Type B pancreatic cell (in vitro differentiated cells): ENCODE data around the gene MAP2K5. TPM values are rescaled to one million over a fixed set of nuclear protein-coding genes. Genes with fewer than 3 reads are reported as not detected.

Experiments used
- DNase-seq: peaks from one replicate; pipeline ENCODE4 v3.0.0; 2021; ENCODE audit warnings: mixed read lengths; ENCODE audit not compliant: unreplicated experiment; ENCODE audit errors: extremely low spot score
- H3K27ac Mint-ChIP-seq: 2 replicates; pipeline ENCODE4 v1.8.0; 2021; ENCODE audit warnings: mild to moderate bottlenecking, mixed read lengths
- H3K27me3 Mint-ChIP-seq: 2 replicates; pipeline ENCODE4 v1.8.0; 2021; ENCODE audit warnings: mixed read lengths
- H3K36me3 Mint-ChIP-seq: 2 replicates; pipeline ENCODE4 v1.8.0; 2021; ENCODE audit warnings: mixed read lengths
- H3K4me1 Mint-ChIP-seq: one replicate; pipeline ENCODE4 v1.8.0; 2021; ENCODE audit warnings: mixed read lengths; ENCODE audit not compliant: unreplicated experiment
- H3K4me3 Mint-ChIP-seq: 2 replicates; pipeline ENCODE4 v1.8.0; 2021; ENCODE audit warnings: mild to moderate bottlenecking, mixed read lengths
- H3K9me3 Mint-ChIP-seq: 2 replicates; pipeline ENCODE4 v1.8.0; 2021; ENCODE audit warnings: mixed read lengths
- total RNA-seq: library from RNA; stranded (reverse); gene quantifications from 2 replicates; pipeline ENCODE4 v1.2.1, GENCODE V29; 2021; ENCODE audit warnings: low replicate concordance
- TF ChIP-seq, protein P1 (sequence below): fragments of 200-600 bp; sonication (generic); conservative IDR thresholded peaks from 2 replicates; pipeline ENCODE4 v1.5.0; 2021; ENCODE audit warnings: antibody characterized with exemption, mild to moderate bottlenecking

Gene MAP2K5
- total RNA-seq, 1 donor from 2014 or later = 21.8 TPM

DNA sequence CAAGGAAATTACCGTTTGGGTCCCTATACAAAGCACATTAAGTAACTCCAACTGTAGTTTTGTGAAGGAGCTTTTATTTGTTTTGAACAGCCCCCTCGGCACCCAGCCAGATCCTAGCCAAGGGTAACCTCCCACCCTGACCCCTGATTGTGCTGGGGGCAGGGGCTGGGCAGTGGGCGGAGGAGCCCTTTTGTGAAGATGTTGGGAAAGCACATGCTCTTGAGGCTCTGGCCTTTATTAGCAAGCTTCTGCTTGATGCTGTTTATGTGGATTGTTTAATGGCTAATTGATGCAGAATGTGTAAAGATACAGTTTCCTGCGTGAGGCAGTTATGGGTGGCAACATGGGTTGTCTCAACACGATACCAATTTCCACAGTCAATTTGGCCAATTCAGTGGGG is 136.5 kb downstream of the MAP2K5 start:
- TF ChIP-seq, protein P1, sequence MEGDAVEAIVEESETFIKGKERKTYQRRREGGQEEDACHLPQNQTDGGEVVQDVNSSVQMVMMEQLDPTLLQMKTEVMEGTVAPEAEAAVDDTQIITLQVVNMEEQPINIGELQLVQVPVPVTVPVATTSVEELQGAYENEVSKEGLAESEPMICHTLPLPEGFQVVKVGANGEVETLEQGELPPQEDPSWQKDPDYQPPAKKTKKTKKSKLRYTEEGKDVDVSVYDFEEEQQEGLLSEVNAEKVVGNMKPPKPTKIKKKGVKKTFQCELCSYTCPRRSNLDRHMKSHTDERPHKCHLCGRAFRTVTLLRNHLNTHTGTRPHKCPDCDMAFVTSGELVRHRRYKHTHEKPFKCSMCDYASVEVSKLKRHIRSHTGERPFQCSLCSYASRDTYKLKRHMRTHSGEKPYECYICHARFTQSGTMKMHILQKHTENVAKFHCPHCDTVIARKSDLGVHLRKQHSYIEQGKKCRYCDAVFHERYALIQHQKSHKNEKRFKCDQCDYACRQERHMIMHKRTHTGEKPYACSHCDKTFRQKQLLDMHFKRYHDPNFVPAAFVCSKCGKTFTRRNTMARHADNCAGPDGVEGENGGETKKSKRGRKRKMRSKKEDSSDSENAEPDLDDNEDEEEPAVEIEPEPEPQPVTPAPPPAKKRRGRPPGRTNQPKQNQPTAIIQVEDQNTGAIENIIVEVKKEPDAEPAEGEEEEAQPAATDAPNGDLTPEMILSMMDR = no peak
- DNase-seq = no peak
- Mint-ChIP-seq H3K4me3 (no peak overlapping the region), H3K4me1 (no peaks in the 10 kb centered on the region), H3K27ac (no peak overlapping the region), H3K36me3 (peaks cover 4% of the 10 kb centered on the region), H3K27me3 (no peaks in the 10 kb centered on the region), H3K9me3 (no peaks in the 10 kb centered on the region)

GRCh38 chr15:67680641-67681040 is 138.1 kb downstream of the MAP2K5 start:
- H3K4me1 Mint-ChIP-seq = no peaks in the 10 kb centered on the region
- TF ChIP-seq, protein P1 = no peak
- H3K27me3 Mint-ChIP-seq = no peaks in the 10 kb centered on the region
- H3K4me3 Mint-ChIP-seq = no peak overlapping the region
- H3K36me3 Mint-ChIP-seq = peaks cover 5% of the 10 kb centered on the region
- peaks cover under 1% of the 10 kb centered on the region for H3K9me3 Mint-ChIP-seq
- no peak for DNase-seq
- H3K27ac Mint-ChIP-seq = no peak overlapping the region

GRCh38 chr15:67685008-67685599 is 142.6 kb downstream of the MAP2K5 start:
- no peaks in the 10 kb centered on the region for H3K4me1 Mint-ChIP-seq
- no peak overlapping the region for H3K4me3 Mint-ChIP-seq
- peaks cover 9% of the 10 kb centered on the region for H3K36me3 Mint-ChIP-seq
- DNase-seq = no peak
- H3K9me3 Mint-ChIP-seq = peaks cover 5% of the 10 kb centered on the region
- TF ChIP-seq, protein P1 = no peak
- H3K27me3 Mint-ChIP-seq = no peaks in the 10 kb centered on the region
- H3K27ac Mint-ChIP-seq = no peak overlapping the region

DNA sequence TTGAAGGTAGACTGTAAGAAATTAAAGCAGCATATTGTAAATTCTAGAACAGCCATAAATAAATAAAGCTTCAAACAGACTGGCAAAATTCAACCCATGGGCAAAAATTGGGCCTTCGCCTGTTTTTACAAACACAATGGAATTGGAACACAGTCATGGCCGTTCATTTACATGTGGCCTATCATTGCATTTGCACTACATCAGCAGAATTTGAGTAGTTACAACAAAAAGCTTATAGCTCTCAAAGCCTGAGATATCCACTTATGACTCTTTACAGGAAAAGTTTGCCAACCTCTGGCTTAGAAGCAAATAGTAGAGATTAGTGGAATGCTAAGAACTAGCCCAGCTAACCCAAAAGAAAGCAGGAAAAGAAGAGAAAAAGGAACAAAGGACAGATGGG is 143.2 kb downstream of the MAP2K5 start:
- no peak for DNase-seq
- TF ChIP-seq, protein P1 = no peak
- no peak overlapping the region for H3K27ac Mint-ChIP-seq
- peaks cover 9% of the 10 kb centered on the region for H3K36me3 Mint-ChIP-seq
- no peaks in the 10 kb centered on the region for H3K4me1 Mint-ChIP-seq
- H3K27me3 Mint-ChIP-seq = no peaks in the 10 kb centered on the region
- H3K4me3 Mint-ChIP-seq = no peak overlapping the region
- H3K9me3 Mint-ChIP-seq = peaks cover 5% of the 10 kb centered on the region

DNA sequence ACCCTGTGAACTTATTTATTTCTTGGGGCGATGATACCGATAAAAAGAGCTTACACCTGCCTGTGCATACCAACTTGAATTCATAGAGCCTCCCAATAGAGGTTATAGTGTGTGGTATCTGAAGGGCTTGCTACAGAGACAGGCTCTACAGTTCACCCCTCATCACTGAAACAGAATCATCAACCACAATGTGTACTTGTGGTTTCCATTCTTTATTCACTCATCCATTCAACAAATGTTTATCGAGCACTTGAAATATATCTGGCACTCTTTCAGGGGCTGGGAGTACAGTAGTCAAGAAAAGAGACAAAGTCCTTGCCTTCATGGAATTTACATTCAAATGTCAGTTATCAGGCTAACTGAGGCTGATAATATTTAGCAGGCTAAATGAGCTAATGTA is 148.4 kb downstream of the MAP2K5 start:
- no peak for DNase-seq
- Mint-ChIP-seq H3K27ac (no peak overlapping the region), H3K9me3 (peaks cover 1% of the 10 kb centered on the region), H3K36me3 (peaks cover 9% of the 10 kb centered on the region), H3K4me3 (no peak overlapping the region), H3K27me3 (no peaks in the 10 kb centered on the region), H3K4me1 (no peaks in the 10 kb centered on the region)
- TF ChIP-seq, protein P1 = no peak

GRCh38 chr15:67691450-67691849 is 148.9 kb downstream of the MAP2K5 start:
- Mint-ChIP-seq H3K4me3 (no peak overlapping the region), H3K27ac (no peak overlapping the region)

More at GRCh38 chr15:67691450-67691849, 148.9 kb downstream of the MAP2K5 start:
- TF ChIP-seq, protein P1 = no peak
- Mint-ChIP-seq H3K9me3 (no peaks in the 10 kb centered on the region), H3K4me1 (no peaks in the 10 kb centered on the region), H3K36me3 (peaks cover 7% of the 10 kb centered on the region), H3K27me3 (no peaks in the 10 kb centered on the region)
- DNase-seq = no peak
